Measurements from ENCODE around the gene KIF4A.
"Not testable (repeated sequence)": the region's sequence is repeated elsewhere in the genome, so short reads cannot be mapped to it uniquely, and the experiment has no call there.

The KIF4A gene

DNA sequence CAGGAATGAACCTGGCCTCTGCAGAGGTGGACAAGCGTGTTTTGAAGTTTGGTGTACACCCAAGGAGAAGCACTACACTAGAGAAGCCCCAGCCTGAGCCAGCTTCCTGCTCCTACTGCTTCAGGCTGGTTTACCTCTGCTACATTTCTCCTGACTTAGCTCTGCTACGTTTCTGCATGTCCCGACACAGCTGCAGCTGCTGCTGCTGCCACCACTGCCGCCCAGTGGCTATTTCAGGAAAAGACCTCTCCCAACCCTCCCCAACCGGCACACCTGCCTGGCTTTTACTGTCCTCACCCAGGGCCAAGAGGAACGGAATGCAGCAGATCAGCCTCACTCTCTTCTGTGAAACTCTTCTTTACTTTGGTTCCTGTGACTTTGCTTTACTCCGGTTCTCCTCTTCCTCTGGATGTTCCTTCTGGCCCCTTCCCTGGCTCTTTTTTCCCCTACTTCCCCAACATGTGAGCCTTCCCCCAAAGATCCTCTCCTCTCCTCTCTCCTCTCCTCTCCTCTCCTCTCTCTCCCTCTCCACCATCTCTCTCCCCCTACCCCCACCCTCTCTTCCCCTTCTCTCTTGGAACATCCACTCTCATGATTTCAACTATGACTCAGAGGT is 26.8 kb upstream of the KIF4A start:
- DNase-seq (ENCODE audit: low read depth) = no peak

DNA sequence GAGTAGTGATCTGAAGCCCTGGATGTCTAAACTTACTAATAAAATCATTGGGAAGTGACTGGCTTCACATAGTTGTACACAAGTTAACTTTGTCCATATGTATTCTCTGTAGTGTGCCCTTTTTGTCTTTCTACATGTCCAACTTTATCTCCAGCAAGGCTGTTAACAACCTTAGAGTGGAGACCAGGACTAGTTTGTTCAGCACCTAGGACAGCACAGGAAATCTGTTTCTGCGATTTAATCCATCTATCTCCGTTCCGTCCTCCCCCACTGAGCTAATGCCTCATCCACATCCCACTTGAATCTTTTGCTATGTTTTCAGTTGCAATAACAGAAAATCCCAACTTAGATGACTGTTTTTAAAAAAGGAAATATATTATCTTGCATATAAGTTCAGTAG is 25.1 kb upstream of the KIF4A start:
- TF ChIP-seq, protein P1, sequence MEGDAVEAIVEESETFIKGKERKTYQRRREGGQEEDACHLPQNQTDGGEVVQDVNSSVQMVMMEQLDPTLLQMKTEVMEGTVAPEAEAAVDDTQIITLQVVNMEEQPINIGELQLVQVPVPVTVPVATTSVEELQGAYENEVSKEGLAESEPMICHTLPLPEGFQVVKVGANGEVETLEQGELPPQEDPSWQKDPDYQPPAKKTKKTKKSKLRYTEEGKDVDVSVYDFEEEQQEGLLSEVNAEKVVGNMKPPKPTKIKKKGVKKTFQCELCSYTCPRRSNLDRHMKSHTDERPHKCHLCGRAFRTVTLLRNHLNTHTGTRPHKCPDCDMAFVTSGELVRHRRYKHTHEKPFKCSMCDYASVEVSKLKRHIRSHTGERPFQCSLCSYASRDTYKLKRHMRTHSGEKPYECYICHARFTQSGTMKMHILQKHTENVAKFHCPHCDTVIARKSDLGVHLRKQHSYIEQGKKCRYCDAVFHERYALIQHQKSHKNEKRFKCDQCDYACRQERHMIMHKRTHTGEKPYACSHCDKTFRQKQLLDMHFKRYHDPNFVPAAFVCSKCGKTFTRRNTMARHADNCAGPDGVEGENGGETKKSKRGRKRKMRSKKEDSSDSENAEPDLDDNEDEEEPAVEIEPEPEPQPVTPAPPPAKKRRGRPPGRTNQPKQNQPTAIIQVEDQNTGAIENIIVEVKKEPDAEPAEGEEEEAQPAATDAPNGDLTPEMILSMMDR (IDR thresholded peaks at IDR 0.05; ENCODE audit: control insufficient read depth, insufficient read depth, low read depth, low read length, missing control alignments) = no peak
- no peak overlapping the region for H3K4me3 ChIP-seq (ENCODE audit: control insufficient read depth, low read depth, low read length)
- no peak for DNase-seq (ENCODE audit: low read depth)

More for the DNA sequence above, 26.8 kb upstream of the KIF4A start:
- no peak overlapping the region for H3K4me3 ChIP-seq (ENCODE audit: control insufficient read depth, low read depth, low read length)
- TF ChIP-seq, protein P1 (IDR thresholded peaks at IDR 0.05; ENCODE audit: control insufficient read depth, insufficient read depth, low read depth, low read length, missing control alignments) = peak; percentile 56

DNA sequence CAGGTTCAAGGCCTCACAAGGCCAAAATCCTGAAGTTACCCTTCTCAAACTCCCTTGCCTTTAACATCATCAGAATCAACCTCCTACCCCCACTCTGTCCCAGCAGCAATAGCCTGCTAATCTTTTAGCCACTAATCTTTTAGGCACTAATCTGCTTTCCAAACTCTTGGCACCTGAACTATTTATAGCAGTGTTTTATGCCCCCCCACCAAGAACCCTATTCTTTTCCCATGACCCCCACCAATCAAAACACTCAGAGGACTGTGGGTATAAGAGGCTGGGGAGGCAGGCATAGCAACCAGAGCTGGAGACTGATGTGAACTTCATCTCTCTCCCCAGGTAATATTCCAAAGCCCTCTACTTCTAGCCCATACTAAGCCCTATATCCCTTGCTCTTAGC is 21.9 kb upstream of the KIF4A start, which contains the start of gene ARR3:
TSS of gene ARR3 (plus strand) at position 301 of the 400 bp plus-strand sequence. CDS start 1,052 bp downstream, outside the sequence.
- H3K4me3 ChIP-seq (ENCODE audit: control insufficient read depth, low read depth, low read length) = no peak within 1 kb of the TSS
- TF ChIP-seq, protein P1 (IDR thresholded peaks at IDR 0.05; ENCODE audit: control insufficient read depth, insufficient read depth, low read depth, low read length, missing control alignments) = no peak
- DNase-seq (ENCODE audit: low read depth) = no peak

DNA sequence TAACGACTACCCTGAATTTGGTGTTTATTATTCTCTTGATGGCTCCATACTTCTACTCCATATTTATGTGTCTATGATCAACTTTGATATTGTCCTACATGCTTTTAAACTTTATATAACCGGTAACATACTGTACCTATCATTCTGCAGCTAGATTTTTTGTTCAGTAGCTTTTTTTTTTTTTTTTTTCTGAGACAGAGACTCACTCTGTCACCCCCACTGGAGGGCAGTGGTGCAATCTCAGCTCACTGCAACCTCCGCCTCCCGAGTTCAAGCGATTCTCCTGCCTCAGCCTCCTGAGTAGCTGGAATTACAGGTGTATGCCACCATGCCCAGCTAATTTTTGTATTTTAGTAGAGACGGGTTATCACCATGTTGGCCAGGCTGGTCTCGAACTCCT is 15.9 kb upstream of the KIF4A start:
- DNase-seq (ENCODE audit: low read depth); H3K4me3 ChIP-seq (ENCODE audit: control insufficient read depth, low read depth, low read length): not testable (repeated sequence)

DNA sequence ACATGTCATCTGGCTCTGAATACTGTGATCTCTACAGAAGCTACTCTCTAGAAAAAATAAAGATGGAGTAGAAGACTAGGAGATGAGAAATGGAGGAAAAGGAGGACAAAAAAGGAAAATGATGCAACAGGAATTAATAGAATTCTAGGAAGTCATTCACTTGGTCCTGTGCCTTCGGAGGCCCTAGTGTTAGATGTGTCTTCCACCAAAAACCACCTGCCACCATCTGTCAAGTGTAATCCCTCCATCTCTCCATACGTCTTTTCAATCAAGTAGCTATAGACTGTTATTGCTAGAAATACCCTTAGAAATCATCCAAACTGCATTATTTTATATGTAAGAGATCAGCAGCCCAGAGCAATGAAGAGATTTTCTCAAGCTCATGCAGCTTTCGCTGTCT is 10.8 kb upstream of the KIF4A start:
- H3K4me3 ChIP-seq (ENCODE audit: control insufficient read depth, low read depth, low read length) = no peak overlapping the region
- TF ChIP-seq, protein P1 (IDR thresholded peaks at IDR 0.05; ENCODE audit: control insufficient read depth, insufficient read depth, low read depth, low read length, missing control alignments) = no peak
- no peak for DNase-seq (ENCODE audit: low read depth)

DNA sequence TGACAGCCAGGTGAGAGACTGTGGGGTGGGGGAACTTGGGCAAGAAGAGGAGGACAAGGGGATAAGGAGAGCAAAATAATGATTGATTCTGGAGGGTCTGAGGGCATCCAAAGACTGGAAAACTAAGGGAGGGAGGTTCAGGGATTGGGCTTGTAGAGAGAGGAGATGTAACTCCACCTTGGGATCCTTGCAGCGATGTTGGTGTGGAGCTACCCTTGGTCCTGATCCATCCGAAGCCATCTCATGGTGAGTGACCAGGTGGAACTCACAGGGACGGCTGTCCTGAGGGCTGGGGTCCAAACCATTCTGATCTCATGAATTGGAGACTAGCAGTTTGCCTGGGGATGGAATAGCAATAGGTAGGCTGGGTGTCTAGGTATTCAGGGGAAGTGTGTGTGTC is 9.3 kb upstream of the KIF4A start:
- H3K4me3 ChIP-seq (ENCODE audit: control insufficient read depth, low read depth, low read length) = no peak overlapping the region
- DNase-seq (ENCODE audit: low read depth) = no peak
- TF ChIP-seq, protein P1 (IDR thresholded peaks at IDR 0.05; ENCODE audit: control insufficient read depth, insufficient read depth, low read depth, low read length, missing control alignments) = no peak

DNA sequence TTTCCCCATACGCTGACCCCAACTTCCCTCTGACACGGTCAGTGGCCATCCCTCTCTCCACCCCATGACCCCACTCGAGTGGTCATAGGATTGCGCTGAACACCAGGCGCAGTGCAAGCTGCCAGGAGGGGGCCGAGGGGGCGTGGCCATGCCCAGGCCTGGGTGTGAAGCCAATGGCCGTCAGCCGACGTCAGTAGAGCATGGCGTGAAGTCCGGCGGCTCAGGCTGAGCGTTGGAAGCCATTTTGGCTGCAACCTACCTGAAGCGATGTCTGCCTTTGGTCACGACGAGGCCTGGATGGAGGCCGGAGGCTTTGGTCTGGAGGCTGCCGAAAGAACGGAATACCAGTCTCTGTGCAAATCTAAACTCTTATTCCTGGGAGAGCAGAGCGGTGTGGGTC is 8.0 kb upstream of the KIF4A start, which contains the start of gene RAB41:
TSS of gene RAB41 (plus strand) at position 222 of the 400 bp plus-strand sequence. CDS start at position 268, 46 bp downstream.
- no peak within 1 kb of the TSS for H3K4me3 ChIP-seq (ENCODE audit: control insufficient read depth, low read depth, low read length)
- DNase-seq (ENCODE audit: low read depth) = no peak
- TF ChIP-seq, protein P1 (IDR thresholded peaks at IDR 0.05; ENCODE audit: control insufficient read depth, insufficient read depth, low read depth, low read length, missing control alignments) = no peak
